NCI-H345 treated with DMSO at 0.1 percent for 48 hours (cell line): ENCODE measurements around the gene C1QTNF7.

Experiments used
- DNase-seq: peaks from one replicate; lab custom pipeline; 2025; ENCODE audit not compliant: unreplicated experiment; lab: John Stamatoyannopoulos, UW

C1QTNF7 gene

DNA sequence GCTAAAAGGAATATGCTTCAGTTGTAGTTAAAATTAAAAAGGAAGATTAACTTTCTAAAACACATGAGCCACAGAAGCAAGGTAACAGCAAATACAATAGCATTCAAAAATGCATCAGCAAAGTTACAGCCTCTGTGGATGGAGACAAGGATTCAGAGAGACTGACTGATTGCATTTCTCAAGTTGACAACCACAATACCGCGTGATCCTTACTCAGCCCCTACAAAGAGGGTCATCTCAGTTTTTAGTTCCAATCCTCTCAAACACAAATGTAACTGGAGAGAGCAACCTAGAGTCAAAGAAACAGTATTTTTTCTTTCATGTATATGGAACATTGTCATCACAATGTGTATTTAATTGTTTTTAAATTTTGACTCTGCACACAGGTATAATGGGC, 14.2 kb upstream of the C1QTNF7 start:
- no peak for DNase-seq

DNA sequence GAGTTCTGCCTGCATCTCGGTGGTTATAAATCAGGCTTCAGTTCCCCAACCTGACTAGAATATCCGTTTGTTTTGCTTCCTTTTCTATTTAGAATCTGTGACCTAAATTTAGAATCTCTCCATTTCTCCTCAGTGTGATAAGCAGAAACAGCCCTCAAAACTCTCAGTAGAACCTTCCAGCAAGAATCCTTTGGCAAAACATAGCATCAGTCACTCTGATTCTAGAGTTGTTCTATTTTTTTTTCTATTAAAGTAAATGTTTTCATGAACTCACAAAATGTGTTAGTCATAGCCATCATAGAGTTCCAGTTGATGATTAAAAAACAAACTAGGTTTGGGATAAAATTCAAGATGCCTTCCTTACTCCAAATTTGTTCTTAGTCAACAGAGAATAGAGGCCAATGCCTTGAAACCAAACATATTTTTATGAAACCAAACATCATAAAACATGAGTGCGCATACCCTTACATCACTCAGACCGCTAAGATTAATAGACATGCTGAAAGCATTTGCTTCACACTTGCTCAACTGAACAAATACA, 13.2 kb upstream of the C1QTNF7 start:
- no peak for DNase-seq

DNA sequence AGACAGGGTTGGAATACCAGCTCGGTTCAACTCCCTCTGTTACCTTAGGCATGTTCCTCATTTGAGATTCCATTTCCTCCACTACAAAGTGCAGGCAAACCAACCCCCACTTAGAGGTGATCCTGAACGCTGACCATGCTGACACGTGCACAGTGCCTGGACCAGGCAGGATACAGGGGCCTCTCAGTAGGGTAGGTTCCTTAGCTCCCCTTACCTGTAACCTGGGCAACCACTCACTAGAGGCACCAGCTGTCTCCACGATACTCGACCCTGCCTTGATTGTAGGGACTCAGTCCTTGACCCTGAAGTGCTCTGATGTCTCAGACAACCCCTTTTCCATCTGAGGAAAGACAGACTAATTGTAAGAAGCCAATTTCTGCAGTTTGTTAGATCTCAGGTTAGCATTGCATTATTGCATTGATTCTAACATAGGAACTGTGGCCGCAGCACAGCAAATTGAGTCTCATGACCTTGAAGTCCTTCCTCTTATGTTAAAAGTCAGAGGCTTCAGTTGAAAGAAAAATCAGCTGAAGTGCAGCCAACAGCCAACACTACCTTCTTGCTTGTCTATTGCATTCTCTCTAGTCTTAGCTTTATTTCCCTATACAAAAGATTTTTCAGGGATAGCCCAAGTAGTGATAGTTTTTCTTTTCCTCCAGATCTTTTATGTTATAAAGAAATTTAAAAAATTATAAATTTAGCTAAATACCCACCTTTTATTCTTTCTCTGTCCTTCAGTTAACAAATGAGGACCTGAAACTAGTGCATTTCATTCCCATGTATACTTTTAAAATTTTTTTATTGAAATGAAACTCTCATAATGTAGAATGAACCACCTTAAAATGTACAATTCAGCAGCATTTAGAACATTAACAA, 11.2 kb upstream of the C1QTNF7 start:
- no peak for DNase-seq

DNA sequence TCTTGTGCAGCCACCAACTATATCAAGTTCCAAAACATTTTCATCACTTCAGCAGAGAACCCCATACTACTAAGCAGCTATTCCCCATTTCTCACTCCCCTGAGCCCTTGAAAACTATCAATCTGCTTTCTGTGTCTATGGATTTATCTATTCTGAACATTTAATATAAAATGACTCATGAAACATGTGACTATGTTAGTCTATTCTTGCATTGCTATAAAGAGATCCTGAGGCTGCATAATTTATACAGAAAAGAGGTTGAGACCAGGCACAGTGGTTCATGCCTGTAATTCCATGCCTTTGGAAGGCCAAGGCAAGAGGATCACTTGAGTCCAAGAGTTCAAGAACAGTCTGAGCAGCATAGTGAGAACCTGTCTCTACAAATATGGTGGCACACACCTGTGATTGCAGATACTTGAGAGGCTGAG, 10.6 kb upstream of the C1QTNF7 start:
- no peak for DNase-seq

DNA sequence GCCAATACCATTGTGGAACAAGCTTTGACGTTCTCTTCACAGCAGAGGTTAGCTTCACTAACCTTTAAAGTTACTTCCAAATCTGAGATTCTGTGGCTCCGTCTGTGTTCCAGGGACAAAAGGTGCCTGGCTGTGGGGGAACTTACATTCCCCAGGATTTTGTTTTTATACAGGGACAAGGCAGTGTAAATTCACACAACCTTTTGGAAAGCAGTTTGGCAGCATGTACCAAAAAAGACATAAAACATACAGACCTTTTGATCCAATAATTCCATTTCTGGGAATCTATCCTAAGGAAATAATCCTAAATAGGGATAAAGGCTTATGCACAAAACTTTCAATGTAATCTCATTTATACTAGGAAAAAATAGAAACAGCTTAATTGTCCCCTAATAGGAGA, 8.9 kb upstream of the C1QTNF7 start:
- DNase-seq = no peak

DNA sequence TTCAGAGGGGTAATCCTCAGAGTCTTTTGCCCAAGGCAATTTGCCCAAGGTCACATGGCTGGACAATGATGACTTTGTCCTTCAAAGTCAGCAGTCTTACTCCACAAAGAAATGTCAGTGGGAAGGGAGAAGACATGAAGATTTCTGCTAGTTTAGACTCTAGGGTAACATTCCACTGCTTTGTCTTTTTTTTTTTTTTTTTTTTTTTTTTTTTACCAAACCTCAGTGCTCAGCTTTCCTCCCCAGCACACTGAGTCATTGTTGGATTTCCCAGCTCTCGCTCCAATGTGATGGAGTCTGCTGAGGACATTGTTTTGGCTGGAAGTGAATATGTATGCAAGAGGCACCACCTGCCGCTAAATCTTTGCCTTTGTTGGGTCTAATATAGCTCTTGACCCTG, 7.2 kb upstream of the C1QTNF7 start:
- DNase-seq = no peak

DNA sequence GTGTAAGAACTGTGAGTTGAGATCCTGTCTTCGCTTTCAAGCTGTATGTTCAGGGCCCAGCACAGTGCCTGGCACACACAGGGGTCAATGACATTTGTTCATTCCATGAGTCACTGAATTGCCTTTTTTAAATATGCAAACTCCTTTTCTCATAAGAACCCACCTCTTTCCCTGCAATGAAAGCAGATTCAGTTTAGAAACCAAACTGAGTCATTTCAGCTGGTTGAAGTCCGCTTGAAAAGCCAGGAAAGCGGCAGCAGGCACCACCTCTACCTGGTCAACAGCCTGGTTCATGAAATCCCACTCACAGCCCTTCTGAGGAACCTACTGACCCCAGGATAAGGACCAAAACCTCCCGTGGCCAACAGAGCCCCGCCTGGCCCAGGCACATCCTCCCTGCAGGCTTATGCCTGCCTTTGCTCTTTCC, 4.5 kb upstream of the C1QTNF7 start:
- DNase-seq = no peak

DNA sequence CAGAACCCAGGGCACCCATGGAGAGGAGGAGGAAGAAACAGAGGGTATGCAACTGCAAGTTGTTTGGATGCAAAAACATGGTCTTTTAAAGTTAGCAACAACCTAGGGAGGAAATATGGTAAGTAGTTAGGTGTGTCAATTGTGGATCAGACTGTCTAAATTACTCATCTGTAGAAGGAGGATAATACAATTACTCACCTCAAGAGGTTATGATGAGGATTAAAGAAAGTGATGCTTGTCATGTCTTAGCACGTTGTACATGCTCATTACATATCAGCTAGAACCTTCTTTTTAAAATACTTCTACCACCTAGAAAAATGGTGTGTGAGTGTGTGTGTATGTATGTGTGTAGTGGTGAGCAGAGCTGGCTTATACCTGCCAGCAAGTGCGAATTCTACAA, 2.3 kb upstream of the C1QTNF7 start:
- no peak for DNase-seq

DNA sequence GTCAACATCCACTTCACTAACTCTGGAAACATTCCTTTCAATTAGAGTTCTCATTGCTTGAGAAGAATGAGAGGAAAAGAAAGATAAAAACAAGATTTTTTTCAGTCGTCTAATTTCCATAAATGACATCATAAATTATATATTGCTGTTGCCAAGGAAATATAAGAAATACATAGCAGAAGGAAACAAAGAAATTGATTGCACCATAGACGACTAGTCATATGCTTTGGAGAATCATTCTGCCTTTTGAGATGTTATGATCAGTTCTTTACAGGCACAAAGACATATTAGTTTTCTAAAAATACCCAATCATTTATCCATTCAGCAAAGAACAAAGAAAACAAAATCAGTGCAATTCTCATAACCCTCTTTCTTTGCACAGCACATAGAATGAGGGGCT, 672 bp upstream of the C1QTNF7 start:
- no peak for DNase-seq

DNA sequence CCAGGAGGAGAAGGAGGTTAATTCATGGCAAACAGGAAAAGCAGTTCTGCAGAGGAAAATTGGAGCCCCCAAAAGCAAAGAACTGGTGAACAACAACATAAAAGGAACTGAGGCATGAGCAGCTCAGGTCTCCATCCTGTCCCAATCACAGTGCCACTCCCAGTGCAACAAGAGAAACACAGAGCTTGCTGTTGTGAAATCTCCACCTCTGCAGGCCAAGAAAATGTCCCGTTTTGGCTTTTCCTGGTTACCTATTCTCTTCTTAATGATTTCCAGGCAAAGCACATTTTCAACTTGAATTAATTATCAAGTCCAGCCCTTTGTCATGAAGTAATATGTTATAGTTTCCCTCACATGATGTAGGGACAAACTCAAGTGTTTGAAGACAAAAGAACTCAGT, 778 bp downstream of the C1QTNF7 start:
- no peak for DNase-seq

DNA sequence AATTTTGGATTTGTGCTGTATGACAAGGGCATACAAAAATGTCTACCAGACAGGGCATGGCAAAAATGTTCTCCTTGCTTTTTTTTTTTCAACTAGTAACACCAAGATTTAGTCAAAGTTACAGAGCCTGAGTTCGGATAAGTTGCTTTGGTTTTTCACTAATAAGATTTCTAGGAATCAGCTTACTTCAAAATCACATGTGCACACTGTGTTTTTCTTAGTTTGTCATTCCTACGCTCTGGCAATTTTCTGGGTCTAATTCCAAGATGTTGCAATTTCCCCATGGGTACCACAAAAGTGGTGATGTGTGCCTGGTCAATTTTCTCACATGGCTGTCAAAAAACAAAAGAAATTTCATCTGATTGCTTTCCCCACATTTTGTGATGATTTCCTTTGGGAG, 6.3 kb downstream of the C1QTNF7 start:
- DNase-seq = no peak

DNA sequence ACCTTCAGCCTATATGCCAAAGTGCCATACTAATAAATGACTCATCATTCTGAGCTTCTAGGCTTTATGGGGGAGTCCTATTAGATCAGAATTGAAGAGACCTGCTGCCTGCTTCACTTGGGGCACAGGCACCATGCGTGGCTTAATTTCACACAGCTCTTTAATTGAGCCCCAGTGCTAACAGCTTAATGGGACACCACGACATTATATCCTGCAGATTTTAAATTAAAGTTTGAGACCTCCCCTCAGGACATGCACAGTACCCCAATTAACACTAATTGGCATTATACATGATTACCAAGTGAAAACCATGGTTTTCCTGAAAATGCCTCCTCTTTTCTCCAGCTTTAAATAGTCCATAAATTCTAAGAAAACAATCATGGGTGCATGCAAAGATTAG, 6.8 kb downstream of the C1QTNF7 start:
- no peak for DNase-seq

DNA sequence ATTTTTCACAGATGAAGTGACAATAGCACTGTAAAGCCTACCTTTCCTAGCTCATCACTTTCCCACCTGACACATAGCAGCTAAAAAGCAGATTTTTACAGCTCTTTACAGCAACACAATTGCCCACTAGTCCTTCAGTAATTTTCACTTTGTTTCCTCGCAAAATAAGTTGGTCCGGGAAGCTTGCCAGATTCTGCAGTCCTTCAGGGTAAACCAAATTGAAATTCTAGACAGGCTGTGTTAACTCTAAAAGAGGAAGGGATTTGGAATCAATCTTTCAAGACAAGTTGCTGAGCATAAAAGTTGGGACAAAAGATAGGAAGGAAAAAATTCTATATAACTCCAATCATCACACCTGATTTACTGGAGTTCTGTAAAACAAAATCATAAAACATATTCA, 8.7 kb downstream of the C1QTNF7 start:
- DNase-seq = no peak

DNA sequence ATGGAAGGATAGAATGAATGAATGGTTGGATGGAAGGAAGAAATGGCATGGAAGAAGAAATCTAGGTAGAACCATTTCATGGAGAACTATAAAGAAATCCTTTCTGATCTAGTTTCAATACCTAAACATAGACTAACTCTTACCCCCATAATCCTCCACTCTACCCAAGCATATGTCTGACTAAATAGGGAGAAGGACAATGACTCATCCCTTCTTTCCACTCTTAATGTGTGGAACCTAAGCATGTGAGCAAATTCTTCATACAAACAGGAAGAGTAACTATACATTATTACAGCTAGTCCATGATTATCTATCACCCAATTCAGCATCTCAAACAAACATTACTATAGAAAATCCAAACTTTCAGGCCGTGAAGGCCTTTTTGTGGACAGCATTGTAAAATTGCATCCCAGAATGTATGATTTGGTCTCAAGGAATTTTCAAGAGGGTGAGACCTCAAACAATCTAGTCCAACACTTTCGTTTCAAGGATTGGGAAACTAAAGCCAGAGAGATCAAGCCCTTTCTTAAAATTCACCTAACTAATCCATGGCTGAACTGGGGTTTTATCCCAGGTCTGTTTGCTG, 11.2 kb downstream of the C1QTNF7 start:
- no peak for DNase-seq

DNA sequence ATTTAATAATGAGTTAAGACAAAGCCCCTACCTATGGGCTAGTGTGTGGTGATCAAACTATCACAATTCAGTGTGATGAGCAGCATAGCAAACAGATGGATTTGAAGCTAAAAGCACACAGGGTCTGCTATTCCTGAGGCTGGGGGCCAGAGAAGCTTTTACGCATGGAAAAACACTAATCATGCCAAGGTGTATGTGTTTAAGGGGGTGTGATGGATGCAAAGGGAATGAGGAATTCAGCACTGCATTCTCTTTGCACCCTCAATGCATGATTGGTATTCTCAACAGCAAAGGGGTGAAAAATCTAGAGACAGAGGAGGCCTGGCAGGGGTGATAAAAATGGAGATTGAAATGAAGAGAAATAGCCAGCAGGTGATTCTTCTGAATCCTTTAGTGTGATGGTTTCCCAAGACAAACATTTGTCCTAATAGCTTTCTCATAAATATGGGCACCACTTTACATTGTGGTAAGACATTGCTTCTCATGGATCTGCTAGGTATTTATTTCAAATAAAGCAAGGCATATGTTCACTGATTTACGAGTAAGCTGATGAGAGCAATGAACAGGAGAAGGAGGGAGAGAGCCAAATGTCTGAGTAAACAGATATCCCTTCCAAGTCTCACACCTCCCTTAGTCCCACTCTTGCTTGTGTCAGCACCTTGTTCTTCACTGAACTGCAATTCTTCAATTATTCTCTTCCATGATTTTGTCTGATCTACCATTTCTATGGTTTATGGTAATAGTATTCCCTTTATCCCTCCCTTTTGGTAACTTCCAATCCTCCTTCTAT, 15.7 kb downstream of the C1QTNF7 start:
- no peak for DNase-seq

DNA sequence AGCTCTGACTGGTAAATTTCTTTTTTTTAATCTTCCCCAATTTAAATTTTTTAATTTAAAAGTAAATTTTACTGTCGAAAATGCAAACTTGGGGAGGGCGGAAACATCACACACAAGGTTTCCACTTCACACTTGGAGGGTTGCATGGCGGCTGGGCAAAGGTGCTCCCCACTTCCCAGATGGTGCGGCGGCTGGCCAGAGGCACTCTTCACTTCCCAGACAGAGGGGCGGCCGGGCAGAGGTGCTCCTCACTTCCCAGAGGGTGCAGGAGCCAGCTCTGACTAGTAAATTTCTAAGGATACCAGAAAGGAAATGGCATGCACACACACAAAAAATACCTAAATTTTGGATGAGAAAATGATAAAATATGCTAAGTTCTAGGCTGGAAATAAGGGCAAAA, 16.4 kb downstream of the C1QTNF7 start:
- no peak for DNase-seq

DNA sequence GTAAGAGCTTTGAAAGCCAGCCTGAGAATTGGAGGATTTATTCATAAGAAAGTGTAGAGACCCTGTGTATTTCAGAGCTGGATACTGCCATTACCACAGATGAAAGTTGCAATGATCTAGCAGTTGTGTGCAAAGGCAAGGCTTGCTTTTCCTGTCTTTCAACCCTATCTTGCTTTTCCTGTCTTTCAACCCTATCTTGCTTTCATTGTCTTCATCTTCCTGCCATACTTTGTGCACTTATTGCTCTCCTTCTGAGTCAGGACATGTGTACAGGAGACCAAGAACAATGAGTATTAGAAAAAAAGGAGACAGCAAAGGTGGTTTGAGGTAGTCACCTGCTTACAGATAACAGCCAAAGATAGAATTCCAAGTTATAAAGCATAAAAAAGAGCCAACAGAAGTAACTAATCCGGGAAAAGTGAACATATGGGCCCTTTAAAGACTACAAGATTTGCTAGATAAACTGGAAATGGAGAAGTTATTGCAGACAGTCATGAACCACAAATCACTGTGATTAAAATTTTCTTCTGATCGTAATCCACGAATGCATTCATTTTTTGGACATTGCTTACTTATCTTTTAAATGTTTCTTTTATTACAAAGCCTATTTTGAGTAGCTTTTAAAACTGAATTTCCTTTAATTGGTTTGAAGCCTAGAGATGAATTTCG, 17.2 kb downstream of the C1QTNF7 start:
- DNase-seq = no peak

DNA sequence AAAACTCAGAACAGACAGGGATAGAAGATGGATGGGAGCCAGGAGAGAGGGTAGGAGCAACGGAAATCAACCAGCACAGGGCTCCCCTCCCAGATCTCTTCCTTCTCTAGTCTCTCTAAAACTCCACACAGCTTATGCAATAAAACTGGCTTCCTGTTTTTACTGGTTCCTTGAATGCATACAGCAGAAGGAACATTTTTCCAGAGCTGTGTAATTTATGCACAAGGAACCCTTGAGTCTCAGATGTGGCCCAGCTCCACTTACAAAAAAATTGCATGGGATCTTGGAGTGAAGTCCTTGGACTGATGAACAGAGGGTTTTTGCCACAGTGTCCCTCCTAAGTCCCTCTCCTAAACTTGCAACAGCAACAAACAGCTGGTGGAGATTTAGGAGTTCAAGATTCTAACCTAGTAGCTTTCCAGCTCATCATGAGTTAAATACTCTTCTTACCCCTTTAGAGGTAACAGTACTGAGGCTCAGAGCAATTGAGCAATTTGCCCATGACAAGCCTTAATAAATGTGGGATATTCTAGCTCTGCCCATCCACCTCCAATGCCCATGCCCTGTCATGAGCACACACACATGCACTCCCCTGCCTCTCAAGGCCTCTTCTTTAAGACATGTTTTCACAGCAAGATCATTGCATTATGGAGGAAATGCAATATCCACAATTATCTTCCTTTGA, 23.5 kb downstream of the C1QTNF7 start:
- DNase-seq = no peak

DNA sequence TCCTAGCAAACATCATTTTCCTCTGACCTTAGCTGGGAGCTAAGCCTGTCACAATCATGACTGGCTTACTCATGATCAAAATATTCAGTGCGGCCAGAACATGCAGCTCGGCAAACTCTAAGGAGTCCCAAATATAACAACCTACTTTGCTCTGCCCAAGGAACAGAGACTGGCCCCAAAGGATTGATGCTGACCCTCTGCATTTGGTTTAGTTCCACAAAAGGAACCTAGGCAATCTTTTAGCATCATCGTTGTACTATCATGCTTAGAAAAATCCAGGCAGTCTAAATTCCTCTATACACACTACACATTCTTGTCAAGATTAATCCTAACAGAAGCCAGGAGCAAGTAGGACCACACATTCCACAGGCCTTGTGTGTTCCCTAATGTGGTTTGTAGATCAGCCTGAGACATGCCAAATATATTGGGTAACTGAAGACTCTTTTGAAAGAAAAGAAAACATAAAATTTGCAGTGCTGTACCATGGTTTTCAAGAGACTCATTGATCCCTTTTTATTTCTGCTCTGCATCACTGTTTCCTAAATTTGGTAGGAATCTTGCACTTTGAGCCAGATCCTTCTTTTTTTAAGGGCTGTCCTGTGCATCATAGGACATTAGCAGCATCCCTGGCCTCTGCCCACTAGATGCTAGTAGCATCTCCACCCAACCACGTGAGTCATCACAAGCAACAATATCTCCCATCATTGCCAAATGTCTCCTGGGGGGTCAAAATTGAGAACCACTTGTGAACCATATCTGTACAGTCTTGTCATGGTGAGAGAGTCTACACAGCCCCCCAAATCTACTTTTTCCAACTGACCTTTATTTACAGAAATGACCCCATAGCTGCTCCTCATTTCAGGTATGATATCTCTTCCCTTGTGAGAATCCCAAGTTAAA, 24.3 kb downstream of the C1QTNF7 start:
- DNase-seq = no peak

DNA sequence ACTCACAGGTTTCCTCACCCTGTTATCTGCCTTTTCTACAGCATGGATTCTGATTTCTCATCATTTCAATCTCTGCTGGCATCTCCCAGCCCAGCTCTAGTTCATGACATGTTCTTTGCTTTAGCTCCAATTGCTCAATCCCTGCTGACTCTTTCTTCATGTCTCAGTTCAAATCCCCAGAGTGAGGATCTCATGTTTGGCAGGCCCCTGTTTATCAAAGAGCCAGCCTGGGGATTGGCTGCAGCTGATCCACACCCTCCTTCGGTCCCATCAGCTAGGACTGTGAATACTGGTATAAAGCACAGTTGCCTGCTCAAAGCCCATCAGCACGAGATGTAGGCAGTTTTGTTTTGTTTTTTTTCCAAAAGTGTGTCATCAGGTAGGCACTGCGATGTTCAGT, 27.5 kb downstream of the C1QTNF7 start:
- no peak for DNase-seq
